ENCODE measurements around the gene KIF21A. TPM values are rescaled to one million over a fixed set of nuclear protein-coding genes. Genes with fewer than 3 reads are reported as not detected.

KIF21A gene
- total RNA-seq, 4 donors from 2014 or later, result 28.4 to 36.4 (median 33.1) TPM

DNA sequence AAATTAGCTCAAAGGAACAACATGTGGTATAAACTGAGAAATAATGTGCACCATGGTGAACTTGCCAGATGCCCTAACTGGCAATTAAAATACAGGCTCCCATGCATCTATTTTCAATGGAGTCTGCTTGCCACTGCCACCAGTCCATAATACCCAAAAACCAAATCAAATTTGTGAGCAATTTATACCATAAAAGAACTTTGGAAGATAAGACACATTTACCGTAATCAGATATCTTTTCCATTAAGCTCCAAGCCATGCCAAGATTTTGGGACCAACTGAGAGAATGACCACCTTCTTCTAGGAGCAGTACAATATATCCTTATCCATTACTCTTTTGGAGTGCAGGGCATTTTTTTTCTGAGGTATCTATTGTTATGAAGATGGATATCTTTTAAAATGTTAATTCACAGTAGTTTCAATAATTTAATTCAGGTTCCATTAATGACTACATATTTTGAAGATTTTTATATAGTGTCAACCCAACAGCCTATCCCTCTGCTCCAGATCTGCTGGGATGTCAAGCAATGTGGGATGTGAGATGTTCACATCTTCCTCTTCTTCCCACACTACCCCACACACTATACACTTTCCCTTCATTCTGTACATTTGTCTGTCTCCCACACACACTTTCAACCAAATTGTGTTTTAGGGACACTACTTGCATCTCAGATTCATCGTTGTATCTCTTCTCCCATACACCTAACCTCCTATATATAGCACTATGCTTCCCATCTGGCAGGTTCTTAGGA is 53.3 kb downstream of the KIF21A start:
- Histone ChIP-seq H3K27ac (no peak overlapping the region), H3K4me3 (no peak overlapping the region), H3K9me3 (no peaks in the 10 kb centered on the region), H3K4me1 (peaks cover 0 to 6% of the 10 kb centered on the region in 2 donors), H3K36me3 (no peaks in the 10 kb centered on the region), H3K27me3 (no peaks in the 10 kb centered on the region)
- intact Hi-C loops (cut with DNase I; ENCODE audit: low total_unique reads), result no loop called here
- ATAC-seq (no peak), DNase-seq (no peak)
- TF ChIP-seq POLR2A (IDR thresholded peaks at IDR 0.05), result no peak
- TF ChIP-seq, protein P1, sequence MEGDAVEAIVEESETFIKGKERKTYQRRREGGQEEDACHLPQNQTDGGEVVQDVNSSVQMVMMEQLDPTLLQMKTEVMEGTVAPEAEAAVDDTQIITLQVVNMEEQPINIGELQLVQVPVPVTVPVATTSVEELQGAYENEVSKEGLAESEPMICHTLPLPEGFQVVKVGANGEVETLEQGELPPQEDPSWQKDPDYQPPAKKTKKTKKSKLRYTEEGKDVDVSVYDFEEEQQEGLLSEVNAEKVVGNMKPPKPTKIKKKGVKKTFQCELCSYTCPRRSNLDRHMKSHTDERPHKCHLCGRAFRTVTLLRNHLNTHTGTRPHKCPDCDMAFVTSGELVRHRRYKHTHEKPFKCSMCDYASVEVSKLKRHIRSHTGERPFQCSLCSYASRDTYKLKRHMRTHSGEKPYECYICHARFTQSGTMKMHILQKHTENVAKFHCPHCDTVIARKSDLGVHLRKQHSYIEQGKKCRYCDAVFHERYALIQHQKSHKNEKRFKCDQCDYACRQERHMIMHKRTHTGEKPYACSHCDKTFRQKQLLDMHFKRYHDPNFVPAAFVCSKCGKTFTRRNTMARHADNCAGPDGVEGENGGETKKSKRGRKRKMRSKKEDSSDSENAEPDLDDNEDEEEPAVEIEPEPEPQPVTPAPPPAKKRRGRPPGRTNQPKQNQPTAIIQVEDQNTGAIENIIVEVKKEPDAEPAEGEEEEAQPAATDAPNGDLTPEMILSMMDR (IDR thresholded peaks at IDR 0.05 in 4 of 5, conservative IDR thresholded peaks at IDR 0.05 in 1 of 5), result no peak
- in situ Hi-C loops (cut with MboI; ENCODE audit: low sequenced_read_pairs in 4 of 4), result no loop called here

DNA sequence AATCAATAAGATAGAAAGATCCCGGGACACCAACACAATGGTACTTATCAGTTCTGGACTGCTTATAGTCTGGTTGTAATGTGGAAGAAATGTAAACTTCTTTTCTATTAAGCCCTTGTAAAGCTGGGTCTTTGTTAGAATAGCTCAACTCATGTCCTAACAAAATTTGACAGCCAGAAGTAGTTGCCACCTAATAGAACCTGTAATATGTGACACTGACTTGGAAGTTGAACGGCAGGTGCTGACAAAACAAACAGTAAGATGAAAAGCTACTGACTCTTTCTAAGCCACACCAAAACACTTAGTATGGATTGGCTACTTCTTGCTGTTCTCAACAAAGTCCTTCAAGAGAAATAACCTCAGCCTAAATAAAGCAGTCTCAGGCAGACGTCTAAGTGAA is 56.6 kb downstream of the KIF21A start:
- Histone ChIP-seq H3K4me3 (no peak overlapping the region), H3K27ac (no peak overlapping the region), H3K4me1 (peaks cover 0 to 6% of the 10 kb centered on the region in 2 donors), H3K36me3 (no peaks in the 10 kb centered on the region), H3K27me3 (no peaks in the 10 kb centered on the region), H3K9me3 (no peaks in the 10 kb centered on the region)
- DNase-seq, result no peak
- in situ Hi-C loops (cut with MboI; ENCODE audit: low sequenced_read_pairs in 4 of 4) (no loop called here), intact Hi-C loops (cut with DNase I; ENCODE audit: low total_unique reads) (no loop called here)
- TF ChIP-seq, protein P1 (IDR thresholded peaks at IDR 0.05 in 4 of 5, conservative IDR thresholded peaks at IDR 0.05 in 1 of 5), result no peak
- TF ChIP-seq POLR2A (IDR thresholded peaks at IDR 0.05), result no peak
- no peak for ATAC-seq

DNA sequence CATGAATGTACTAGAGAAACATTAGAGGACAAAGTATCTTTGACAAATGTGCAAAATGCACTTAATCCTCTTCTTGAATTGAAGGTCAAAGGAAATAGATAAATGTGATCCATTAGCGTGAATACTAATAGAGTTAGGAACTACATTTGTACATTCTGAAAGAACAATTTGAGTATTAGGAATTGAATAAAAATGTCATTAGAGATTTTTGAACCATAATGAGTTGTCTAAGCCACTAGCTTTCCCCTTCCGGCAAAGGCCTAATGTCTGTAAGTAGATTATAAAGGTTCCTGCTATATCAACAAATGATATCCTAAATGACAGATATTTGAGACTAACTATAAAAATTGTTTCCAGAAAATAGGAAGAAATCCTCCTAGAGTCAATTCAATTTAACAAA is 59.8 kb downstream of the KIF21A start:
- no peaks in the 10 kb centered on the region for H3K36me3 ChIP-seq
- H3K9me3 ChIP-seq, result no peaks in the 10 kb centered on the region
- H3K27me3 ChIP-seq, result no peaks in the 10 kb centered on the region
- in situ Hi-C loops (cut with MboI; ENCODE audit: low sequenced_read_pairs in 4 of 4) (no loop called here), intact Hi-C loops (cut with DNase I; ENCODE audit: low total_unique reads) (no loop called here)
- no peak overlapping the region for H3K27ac ChIP-seq
- ATAC-seq, result no peak
- no peak for DNase-seq
- peaks cover 0 to 6% of the 10 kb centered on the region in 2 donors for H3K4me1 ChIP-seq
- no peak for TF ChIP-seq POLR2A (IDR thresholded peaks at IDR 0.05)
- no peak overlapping the region for H3K4me3 ChIP-seq

DNA sequence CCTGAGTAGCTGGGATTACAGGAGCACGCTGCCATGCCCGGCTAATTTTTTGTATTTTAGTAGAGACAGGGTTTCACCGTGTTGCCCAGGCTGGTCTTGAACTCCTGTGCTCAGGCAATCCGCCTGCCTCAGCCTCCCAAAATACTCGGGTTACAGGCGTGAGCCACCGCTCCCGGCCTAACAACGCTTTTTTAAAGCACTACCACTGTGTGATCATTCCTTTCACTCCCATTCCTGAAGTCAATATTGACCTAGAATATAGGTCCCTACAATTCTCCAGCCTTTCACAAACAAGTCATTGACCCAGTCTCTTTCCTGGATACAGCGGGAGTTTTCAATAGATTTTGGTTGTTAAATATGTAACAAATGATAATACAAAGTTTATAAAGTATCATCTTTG is 62.8 kb downstream of the KIF21A start:
- DNase-seq (no peak), ATAC-seq (no peak)
- Histone ChIP-seq H3K27ac (no peak overlapping the region), H3K9me3 (no peaks in the 10 kb centered on the region), H3K4me3 (no peak overlapping the region), H3K36me3 (no peaks in the 10 kb centered on the region), H3K4me1 (peaks cover 0 to 4% of the 10 kb centered on the region in 2 donors), H3K27me3 (no peaks in the 10 kb centered on the region)
- intact Hi-C loops (cut with DNase I; ENCODE audit: low total_unique reads) (no loop called here), in situ Hi-C loops (cut with MboI; ENCODE audit: low sequenced_read_pairs in 4 of 4) (no loop called here)
- TF ChIP-seq, protein P1 (IDR thresholded peaks at IDR 0.05 in 4 of 5, conservative IDR thresholded peaks at IDR 0.05 in 1 of 5), result no peak
- TF ChIP-seq POLR2A (IDR thresholded peaks at IDR 0.05), result no peak

DNA sequence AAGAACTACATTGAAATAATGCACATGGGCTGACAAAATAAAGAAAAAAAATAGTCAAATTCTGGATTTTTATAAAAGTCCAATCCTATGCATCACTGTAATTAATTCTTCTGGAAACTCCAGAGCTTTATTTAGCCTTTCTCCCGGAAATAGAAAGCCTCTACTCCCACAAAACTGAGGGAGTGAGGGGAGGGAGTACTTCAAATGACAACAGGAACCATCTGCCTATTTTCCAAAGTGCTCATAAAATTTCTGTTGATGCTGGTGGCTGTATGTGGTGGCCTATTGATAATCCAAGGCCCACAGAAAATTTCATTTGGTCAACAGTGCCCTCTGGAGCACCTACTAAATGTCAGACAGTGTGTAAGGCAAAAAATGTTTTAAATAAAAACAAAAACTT is 64.6 kb downstream of the KIF21A start:
- no peak overlapping the region for H3K27ac ChIP-seq
- no peak overlapping the region for H3K4me3 ChIP-seq
- TF ChIP-seq POLR2A (IDR thresholded peaks at IDR 0.05), result no peak
- TF ChIP-seq, protein P1 (IDR thresholded peaks at IDR 0.05 in 4 of 5, conservative IDR thresholded peaks at IDR 0.05 in 1 of 5), result no peak
- H3K27me3 ChIP-seq, result no peaks in the 10 kb centered on the region
- ATAC-seq (no peak), DNase-seq (no peak)
- H3K4me1 ChIP-seq, result no peaks in the 10 kb centered on the region
- in situ Hi-C loops (cut with MboI; ENCODE audit: low sequenced_read_pairs in 4 of 4) (no loop called here), intact Hi-C loops (cut with DNase I; ENCODE audit: low total_unique reads) (loop anchor here (10.0 kb wide), 1 partner anchor 516 kb away; no protein-coding TSS in a partner anchor)
- no peaks in the 10 kb centered on the region for H3K36me3 ChIP-seq
- H3K9me3 ChIP-seq, result no peaks in the 10 kb centered on the region
